GM21737 (cell line): ENCODE data around the gene LRP6.

ENCODE experiments used
- ATAC-seq: cut with Tn5 transposase; IDR thresholded peaks from one replicate; pipeline ENCODE4 v1.9.1; 2021; ENCODE audit warnings: mild to moderate bottlenecking, moderate library complexity; ENCODE audit not compliant: unreplicated experiment

Gene LRP6

DNA sequence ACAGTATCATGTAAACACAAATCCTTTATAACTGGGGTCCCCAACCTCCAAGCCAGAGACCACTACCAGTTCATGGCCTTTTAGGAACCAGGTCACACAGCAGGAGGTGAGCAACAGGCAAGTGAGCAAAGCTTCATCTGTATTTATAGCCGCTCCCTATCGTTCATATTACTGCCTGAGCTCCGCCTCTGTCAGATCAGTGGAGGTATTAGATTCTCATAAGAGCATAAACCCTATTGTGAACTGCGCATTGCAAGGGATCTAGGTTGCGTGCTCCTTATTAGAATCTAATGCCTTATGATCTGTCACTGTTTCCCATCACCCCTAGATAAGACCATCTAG, 49.9 kb downstream of the LRP6 start:
- no peak for ATAC-seq

DNA sequence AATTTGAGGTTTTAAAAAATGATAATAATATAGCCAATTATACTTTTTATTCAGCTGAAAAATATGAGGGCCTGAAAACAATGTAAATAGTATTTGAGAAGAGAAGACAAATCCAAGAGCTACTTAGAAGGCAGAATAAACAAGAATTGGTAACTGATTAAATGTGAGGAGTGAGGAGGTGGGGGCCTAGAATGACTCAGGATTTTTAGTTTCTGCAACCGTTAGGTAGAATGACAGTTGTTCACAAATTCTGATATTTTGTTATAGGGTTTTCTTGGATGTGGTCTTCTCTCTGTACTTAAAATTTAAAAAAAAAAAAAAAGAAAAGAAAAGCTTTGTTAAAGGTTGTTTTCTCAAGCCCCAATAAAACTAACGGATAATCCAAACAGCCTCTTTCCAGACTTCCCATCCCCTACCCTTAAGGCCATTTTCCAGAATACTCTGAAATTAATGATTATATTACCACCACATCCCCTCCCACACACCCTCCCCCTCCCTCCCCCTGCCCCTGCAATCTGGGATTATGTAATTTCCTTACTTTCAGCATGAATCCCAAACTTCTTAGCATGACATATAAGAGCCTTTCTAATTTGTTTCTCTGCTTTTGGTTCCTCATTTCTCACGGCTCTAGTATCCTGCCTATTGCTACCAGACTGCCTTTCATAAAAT, 50.4 kb downstream of the LRP6 start:
- no peak for ATAC-seq

DNA sequence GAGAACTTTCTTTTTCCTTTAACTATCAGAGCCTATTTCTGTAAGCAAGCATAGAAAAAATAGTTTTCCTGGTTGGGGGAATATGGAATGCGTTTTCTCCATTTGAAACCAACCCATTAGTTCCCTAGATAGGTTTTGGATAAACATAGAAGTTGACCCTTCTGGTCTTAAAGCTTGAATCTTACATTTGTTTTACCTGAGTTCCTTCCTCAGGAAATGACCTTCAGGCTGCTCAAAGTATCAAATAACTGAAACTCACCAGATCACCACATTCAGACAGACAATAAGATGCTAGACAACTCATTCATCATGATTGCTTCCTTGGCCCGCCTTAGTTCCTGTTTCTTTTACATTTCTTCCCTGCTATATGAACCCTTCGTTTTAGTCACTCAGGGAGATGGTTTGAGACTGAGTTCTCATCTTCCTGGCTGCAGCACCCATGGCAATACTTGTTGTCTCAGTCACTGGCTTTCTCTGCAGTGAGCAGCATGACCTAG, 52.2 kb downstream of the LRP6 start:
- no peak for ATAC-seq

DNA sequence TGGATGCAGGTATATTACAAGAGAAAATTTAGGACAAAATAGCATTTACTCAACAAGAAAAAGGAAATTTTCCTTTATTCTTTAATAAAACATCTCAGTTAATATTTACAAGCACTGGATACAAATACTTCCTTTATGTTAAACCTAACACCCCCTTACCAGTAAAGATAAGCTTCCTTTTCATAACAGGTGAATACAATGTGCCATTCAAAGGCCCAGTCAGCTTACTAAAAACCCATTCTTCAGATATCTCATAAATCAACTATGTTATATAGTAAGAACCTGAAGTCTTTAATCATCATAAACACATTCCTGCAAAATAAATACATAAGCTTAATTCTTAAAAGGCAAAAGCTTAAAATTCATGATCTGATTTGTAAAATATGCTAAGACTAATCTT, 52.6 kb downstream of the LRP6 start:
- no peak for ATAC-seq

DNA sequence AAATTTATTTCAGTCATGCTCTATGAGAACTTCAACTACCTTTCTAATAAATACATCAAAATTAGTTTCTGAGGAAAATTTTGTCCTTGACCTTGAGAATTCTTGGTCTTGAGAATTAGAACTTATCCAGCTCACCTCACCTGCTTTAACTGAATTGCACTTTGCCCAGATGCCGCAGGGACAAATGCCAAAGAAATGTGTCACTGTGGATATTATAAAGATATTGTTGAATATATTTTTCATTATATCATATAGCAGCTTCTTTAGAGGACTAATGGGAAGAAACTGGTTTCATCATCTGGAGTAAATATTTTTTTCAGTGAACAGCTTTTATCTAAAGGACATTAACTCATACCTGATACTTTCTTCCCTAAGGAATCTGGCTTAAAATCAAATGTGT, 54.1 kb downstream of the LRP6 start:
- ATAC-seq = no peak

DNA sequence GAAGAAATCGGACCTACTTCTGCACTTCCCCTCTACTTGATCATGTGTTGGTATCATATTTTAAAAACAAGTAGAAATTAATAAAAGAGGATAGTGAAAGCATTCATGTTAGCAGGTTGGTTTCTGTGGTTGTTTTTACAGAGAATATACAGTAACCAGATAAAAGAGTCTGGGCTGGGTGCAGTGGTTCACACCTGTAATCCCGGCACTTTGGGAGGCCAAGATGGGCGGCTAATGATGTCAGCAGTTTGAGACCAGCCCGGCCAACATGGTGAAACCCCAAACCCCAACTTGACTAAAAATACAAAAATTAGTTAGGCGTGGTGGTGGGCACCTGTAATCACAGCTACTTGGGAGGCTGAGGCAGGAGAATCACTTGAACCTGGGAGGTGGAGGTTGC, 55.9 kb downstream of the LRP6 start:
- no peak for ATAC-seq

DNA sequence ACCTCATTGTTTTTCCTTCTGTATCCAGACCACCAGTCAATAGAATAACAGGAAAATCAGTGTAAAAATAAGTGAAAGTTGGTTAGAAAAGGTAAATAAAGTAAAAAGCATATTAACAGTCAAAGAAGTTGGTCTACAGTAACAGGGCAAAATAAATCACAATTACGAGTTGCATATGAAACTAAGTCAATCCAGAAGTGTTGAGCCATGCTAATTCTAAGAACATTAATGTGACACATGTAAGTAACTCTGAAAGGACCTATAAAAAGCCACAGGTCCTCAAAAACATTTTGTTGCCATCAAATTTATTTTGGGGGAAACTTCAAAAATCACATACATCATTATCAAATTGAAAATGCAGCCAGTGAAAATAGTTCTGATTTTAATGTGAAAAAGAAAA, 56.4 kb downstream of the LRP6 start:
- no peak for ATAC-seq

DNA sequence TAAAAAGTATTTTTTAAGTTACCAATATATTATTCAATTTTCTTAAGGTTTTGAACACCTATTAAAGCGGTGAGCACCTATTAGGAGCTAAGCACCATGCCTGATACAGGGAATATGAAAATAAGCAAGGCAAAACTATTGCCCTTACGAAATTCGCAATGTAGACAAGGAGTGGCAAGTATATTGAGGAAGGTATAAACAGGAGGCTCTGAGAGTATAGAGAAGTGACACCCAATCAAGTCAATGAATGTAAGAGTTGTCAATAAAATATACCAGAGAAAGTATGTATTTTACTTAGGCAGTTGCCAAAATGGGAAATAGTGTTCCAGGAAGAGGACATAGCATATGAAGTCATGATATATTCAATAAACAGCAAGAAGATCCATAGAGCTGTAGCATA, 57.2 kb downstream of the LRP6 start:
- no peak for ATAC-seq

DNA sequence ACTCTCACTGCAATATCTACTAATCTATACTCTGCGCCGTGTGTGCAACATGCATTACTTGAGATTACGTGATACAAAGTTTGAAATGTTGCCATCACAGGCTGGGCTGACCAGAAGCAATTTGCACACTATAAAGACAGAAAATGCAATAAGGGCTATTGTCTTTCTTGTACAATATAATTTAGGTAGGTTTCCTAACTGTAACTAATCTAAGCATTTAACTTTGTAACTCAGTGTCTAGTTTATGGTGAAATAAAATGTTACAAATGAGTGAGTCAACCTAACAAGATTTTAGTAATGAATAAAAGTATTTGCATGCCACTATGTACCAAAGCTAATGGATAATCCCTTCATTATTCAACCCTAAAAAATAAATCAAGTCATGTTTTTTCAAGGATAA, 57.8 kb downstream of the LRP6 start:
- no peak for ATAC-seq

DNA sequence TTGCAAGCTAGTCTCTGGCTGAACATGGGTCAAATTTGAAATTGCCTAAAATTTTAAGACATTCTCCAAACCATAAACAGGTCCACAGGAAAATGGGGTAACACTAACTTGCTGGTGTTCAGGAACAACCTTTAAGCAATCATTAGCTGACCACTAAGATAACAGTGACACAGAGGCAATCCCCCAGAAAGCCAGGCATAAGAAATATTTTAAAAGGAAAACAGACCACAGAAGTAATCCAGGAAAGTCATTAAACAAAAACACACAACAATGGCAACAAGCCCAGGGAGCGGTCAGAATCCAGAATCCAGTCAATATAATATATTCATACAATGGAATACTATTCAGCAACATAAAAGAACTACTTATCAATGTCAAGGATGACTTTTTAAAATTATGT, 59.1 kb downstream of the LRP6 start:
- no peak for ATAC-seq

DNA sequence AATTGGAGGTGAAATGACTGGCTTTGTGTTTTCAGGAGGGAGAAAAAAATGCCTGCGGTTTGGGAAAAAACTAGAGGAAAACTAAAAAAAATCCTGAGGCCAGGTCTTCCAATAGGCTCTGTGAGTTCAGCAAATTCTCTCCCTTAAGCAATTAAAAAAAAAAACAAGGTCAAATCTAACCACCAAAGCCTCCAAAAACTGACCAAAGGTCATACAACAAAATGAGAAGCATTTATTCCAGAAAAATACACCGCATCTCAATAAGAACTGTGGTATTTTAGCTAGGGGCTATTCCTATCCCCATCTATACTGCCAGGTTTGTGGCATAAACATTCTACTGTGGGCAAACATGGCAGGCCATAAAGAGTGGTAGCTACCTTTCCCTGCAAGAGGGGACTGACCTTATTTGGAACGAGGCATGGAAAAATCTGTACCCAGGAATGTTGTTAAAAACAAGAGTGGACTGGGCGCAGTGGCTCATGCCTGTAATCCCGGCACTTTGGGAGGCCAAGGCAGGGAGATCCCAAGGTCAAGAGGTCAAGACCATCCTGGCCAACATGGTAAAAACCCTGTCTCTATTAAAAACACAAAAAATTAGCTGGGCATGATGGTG, 60.0 kb downstream of the LRP6 start:
- ATAC-seq = no peak

DNA sequence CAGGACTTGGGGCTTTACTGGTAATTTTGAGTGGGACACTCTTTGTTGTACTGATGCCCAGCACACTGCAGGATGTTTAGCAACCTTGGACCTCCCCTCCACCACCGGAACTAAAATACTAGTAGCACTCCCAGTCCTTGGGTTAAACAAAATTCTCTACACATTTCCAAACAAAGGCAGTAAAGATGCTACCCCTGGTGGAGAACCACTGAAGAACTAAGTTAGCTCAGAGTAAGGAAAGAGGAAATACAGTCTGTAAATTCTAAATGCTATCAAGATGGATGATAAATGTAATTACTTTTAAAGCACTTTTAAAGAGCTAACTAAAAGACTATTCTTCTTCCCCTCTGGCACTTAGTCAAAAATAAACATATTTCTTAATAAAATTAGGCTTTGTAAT, 64.1 kb downstream of the LRP6 start:
- ATAC-seq = no peak

DNA sequence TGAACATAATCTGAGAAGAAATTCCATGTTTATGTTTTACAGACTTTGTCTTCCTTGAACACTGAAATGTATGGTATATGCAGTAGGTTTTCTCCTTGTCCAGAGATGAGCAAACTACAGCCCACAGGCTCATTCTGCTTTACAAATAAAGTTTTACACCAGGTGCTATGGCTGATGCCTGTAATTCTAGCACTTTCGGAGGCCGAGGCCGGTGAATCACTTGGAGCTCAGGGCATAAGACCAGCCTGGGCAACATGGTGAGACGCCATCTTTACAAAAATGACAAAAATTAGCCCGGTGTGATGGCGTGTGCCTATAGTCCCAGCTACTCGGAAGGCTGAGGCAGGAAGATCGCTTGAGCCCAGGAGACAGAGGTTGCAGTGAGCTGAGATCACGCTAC, 64.7 kb downstream of the LRP6 start:
- ATAC-seq = no peak

DNA sequence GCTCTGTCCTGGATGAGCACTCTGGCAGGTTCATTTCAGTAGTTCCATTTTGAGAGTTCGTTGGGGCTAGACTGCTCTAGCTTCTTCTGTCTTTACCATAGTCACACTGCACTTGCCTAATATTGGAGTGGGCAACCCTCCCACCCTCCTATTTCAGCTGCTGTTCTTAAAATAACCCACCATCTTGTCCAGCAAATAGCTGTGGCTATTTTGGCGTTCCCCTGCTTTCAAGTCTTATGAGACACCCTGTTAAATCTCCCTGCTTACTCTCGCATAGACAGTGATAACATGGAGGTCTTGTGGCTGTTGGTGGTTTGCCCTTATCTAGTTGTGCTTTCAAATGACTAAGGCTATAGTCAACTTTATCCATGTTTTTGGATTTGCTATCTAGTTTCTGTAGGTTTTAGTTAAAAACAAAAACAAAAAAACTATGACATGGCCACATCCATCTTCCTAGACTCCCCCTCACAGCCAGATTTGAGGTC, 65.5 kb downstream of the LRP6 start:
- ATAC-seq = no peak

DNA sequence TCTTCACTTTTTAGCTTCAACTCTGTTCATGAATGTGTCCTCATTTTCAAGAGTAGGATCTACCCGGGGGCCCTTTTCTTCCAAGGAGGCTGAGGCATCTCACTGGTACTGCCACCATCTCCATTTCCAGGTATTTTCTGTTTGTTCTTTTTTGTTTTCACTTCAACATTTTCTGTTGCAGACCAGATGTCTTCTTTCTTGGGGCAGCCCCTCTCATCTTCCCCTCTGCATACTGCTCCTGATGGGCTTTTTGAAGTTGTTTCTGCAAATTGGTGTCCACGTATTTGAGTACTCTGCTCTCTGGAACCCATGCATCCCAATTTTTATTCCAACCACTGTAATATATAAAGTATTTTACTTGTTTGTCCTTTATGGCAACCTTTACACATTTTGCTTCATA, 66.5 kb downstream of the LRP6 start:
- ATAC-seq = no peak

DNA sequence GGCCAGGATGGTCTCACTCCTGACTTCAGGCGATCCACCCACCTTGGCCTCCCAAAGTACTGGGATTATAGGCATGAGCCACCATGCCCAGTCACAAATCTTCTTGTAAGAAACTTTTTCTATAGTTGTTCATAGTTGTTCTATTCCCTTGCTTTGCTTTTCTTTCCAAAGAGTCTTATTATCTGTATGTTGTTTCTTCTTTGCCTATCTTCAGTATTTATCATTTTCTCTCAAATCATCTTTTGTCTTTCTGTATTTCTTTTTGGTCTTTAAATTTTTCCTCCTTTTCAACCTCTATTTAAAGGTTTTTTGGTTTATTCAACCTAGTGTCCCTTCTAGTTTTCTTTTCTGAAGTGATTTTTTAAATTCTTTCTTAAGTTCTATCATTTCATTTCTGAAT, 68.7 kb downstream of the LRP6 start:
- ATAC-seq = no peak

DNA sequence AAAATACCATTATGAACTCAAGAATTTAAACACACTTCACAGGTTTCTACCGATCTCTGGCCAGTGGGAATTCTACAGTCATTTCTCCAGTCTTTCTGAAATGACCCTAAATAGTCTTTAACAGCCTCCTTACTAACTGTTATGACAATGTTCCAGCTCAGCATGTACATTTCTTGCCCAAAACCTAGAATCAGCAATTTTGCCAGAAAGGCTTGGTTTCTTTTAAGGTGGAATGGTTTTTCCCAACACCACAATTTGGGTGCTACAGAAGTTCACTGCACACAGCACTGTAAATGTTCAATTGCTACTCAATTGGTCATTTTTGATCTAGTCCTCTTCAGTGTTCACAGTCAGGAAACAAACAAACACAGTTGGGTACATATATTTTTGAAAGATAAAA, 69.7 kb downstream of the LRP6 start:
- no peak for ATAC-seq

DNA sequence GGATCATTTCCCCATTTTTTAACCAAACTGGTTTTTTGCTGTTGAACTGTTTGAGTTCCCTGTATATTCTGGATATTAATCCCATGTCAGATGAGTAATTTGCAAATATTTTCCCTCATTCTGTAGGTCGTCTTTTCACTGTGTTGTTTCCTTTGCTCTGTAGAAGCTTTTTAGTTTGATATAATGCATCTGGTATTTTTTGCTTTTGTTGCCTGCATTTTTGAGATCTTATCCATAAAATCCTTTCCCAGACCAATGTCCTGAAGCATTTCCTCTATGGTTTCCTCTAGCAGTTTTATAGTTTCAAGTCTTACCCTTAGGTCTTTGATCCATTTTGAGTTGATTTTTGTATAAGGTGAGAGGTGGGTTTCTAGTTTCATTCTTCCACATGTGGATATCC, 71.3 kb downstream of the LRP6 start:
- ATAC-seq = no peak

DNA sequence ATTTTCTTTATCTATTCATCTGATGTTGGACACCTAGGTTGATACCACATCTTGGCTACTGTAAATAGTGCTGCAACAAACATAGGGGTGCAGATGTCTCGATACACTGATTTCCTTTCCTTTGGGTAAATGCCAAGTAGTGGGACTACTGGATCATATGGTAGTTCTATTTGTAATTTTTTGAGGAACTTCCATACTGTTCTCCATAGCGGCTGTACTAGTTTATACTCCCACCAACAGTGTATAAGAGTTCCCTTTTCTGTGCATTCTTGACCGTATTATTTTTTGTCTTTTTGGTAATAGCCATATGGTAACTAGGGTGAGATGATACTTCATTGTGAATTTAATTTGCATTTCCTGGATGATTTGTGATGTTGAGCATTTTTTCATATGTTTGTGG, 71.8 kb downstream of the LRP6 start:
- no peak for ATAC-seq

DNA sequence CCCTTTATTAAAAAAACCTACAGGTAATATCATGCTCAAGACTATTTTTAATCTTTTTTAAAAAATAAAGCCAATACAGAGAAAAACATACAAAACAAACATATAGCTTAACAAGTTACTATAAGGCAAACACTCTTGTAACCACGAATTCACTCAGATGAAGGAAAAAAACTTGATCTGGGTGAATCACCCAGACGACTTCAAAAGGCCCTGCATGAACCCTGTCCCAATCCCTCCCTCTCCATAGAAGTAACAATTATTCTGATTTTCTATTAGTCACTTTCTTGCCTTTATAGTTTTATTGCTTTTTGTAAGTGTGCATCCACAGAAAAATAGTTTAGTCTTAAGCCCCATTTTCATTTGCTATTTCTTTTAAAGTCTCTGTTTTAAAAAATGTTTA, 72.6 kb downstream of the LRP6 start:
- ATAC-seq = no peak

DNA sequence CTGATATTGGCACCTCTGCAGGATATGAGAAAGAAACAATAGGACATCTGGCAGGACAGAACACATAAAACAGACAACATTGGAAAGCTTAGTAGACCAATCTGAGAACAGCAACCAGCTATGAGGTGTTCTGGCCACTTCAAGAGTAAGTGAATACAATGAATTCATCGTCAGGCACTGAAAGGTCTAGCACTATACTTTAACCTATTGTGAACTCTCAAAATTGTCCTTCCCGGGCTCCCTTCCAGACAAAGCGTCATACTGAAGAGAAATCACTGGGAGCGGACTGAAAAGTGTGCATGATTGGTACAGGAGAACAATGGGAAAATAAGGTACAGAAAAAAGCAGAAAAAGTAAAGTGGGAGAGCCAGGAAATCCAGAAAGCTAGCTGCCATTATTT, 75.8 kb downstream of the LRP6 start:
- no peak for ATAC-seq

DNA sequence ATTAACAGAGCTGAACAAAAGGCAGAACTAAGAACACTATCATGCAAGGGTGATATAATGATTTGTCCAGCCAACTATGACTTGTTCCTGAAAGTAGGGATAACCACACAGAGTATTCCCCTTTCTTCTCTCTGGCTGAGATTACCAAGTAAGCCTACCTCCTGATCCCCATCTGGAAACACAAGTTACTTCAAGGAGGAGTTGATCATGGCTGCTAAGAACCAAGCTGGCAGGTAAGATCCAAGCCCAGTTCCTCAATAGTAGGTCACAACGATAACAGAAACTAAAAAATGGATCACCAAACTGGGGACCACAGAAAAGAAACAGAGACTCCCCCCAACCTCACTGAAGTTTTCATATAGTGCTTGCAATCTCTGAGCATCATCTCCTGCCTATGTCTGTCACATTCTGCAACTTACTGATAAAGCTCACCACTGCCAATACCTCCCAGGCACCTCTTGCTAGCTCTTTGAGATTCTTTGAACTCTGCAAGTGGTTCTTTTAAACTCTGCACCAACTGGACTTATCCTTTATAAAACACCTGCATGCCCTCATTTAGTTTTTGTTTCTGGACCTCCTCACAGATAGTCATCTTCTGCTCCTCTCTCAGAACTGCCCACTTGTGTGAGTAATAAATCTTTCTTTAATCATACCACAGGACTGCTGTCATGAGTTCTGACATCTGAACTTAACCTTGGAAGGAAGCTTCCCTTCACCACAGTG, 76.6 kb downstream of the LRP6 start:
- ATAC-seq = no peak
